Measurements from ENCODE around the gene AFAP1.

AFAP1 gene

DNA sequence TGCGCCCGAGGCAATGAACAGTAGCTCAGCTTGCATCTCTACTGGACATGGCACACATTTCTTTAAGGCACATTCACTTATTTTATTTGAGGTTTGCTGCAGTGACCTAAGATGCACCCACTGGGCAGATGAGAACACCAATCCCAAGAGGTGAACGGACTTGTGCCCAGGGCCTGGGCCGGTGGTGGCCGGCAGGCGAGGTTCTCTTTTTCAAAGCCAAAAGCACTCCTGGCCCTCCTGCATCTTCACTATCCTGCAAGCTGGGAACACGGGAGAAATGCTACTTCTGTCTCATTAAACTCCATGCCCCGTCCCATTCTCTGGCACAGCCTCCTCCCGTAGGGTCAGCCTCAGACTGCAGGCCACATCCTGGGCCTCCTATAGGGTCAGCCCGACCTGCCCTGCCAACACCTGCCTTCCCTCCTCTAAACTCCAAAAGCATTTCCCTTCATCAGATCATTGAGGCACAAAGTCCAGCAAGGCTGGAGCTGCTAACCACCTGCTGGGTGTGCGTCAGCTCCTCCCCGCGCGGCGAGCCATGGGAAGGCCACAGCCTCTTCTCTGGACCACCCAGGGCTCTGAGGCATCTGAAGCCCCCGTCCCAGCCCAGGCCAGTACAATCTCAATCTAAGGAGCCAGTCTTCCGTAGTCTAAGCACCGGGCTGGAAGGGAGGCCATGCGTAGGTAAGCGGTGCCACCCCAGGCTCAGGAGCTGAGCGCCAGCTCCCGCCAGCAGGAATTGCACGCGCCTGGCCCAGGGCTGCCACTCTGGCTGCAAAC lies 166.1 kb downstream of the AFAP1 start:
- no peak for DNase-seq
- Histone ChIP-seq H3K36me3 (ENCODE audit: control insufficient read depth, insufficient read depth, low read length) (peaks cover 26% of the 10 kb centered on the region), H3K27me3 (replicated peaks; ENCODE audit: control insufficient read depth, insufficient read depth, low read length, poor library complexity, severe bottlenecking) (no peaks in the 10 kb centered on the region), H3K9me3 (ENCODE audit: control insufficient read depth, low read length) (no peaks in the 10 kb centered on the region), H3K4me1 (ENCODE audit: control insufficient read depth, insufficient read depth, low read length, poor library complexity, severe bottlenecking) (peaks cover 10% of the 10 kb centered on the region), H3K27ac (ENCODE audit: insufficient read depth, low read length, poor library complexity, severe bottlenecking) (no peak overlapping the region), H3K4me3 (ENCODE audit: insufficient read depth, low read depth, low read length, poor library complexity, severe bottlenecking) (no peak overlapping the region)

DNA sequence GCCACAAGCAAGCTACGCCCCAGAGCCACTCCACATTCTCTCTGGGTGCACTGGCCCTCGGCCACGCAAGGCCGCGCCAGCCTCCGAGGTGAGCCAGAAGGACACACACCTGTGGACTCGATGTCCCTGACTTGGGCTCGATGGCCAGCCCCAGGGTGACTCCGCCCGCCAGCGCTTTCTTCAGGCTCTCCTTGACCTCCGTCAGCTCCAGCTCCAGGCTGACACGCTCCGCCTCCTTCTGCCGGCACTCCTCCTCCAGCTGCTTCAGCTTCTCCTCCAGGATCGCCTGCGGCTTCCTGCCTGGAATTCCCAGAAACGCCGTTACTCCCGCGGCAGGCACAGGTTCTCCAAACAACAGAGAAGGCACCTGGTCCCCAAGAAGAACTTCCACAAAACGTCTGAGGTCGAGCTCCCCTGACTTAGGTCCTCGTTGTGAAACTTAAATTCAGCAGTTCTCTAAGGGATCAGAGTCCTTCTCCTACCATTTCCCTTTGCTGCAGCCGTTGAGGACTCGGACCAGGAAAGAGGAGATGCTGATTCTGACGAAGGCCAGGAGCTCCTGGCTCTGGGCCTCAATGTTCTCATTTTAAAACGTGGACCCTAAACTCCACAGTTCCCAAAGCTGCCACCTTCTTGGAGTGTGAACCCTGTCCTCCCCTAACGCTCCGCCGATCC lies 166.8 kb downstream of the AFAP1 start:
- peaks cover 10% of the 10 kb centered on the region for H3K4me1 ChIP-seq (ENCODE audit: control insufficient read depth, insufficient read depth, low read length, poor library complexity, severe bottlenecking)
- no peaks in the 10 kb centered on the region for H3K9me3 ChIP-seq (ENCODE audit: control insufficient read depth, low read length)
- DNase-seq, result no peak
- no peak overlapping the region for H3K27ac ChIP-seq (ENCODE audit: insufficient read depth, low read length, poor library complexity, severe bottlenecking)
- no peaks in the 10 kb centered on the region for H3K27me3 ChIP-seq (replicated peaks; ENCODE audit: control insufficient read depth, insufficient read depth, low read length, poor library complexity, severe bottlenecking)
- no peak overlapping the region for H3K4me3 ChIP-seq (ENCODE audit: insufficient read depth, low read depth, low read length, poor library complexity, severe bottlenecking)
- peaks cover 27% of the 10 kb centered on the region for H3K36me3 ChIP-seq (ENCODE audit: control insufficient read depth, insufficient read depth, low read length)

DNA sequence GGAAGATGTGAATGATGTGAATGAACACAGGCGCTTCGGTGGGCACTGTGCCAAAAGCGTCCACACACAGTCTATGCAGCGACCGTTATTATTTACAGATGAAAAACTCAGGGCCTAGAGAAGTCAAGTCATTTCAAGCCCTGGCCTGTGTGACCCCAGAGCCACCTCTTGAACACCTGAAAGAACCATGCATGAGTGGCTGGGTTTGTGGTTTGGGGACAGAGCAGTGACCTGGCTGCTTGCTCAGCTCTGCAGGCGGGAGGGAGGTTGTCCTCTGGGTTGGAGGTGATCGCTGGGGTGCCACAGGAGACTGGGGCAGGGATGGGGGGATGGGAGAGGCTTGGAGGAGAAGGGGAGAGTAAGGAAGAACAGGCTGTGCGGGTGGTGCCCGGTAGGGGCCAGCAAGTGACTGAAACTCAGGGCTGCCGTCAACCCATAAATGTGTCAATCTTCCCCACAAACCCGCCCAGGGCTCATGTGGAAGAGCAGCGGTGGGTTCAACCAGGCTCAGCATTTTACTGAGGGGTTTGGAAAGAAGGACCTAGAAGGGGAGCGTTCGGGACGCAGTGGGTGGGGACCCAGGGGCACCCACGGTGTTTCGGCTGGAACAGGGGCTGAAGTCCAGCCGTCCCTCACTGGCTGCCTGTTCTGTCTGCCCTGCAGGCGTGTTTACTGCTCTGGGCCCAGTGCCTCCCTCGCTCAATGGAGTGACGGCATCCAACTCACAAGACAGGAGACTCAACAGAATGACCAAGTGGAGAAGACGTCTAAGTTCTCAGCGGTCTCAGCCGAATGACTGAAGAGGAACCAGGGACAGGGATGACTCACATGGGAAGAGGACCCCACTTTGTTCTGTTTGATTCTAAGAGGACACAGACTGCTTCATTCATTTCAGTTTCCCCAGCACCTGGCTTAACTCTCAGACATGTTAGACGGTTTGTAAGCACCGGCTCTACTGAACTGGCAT lies 167.8 kb downstream of the AFAP1 start:
- Histone ChIP-seq H3K27me3 (replicated peaks; ENCODE audit: control insufficient read depth, insufficient read depth, low read length, poor library complexity, severe bottlenecking) (no peaks in the 10 kb centered on the region), H3K4me3 (ENCODE audit: insufficient read depth, low read depth, low read length, poor library complexity, severe bottlenecking) (no peak overlapping the region), H3K36me3 (ENCODE audit: control insufficient read depth, insufficient read depth, low read length) (peaks cover 23% of the 10 kb centered on the region), H3K4me1 (ENCODE audit: control insufficient read depth, insufficient read depth, low read length, poor library complexity, severe bottlenecking) (peaks cover 10% of the 10 kb centered on the region), H3K27ac (ENCODE audit: insufficient read depth, low read length, poor library complexity, severe bottlenecking) (no peak overlapping the region), H3K9me3 (ENCODE audit: control insufficient read depth, low read length) (no peaks in the 10 kb centered on the region)
- no peak for DNase-seq

DNA sequence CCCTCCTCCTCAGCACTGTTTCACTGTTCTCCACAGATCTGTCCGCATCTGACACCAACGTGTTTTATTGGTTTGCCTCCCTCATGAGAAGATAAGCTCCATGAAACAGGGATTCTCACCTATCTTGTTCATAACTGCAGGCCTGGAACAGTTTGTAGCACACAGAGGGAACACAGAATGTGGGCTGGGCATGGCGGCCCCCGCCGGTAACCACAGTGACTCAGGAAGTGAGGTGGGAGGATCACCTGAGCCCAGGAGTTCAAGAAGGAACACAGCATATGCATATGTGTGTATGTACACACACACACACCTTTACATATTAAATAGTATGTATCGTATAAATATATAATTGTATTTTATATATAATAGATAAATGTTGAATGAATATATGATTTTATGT lies 168.6 kb downstream of the AFAP1 start:
- Histone ChIP-seq H3K4me3 (ENCODE audit: insufficient read depth, low read depth, low read length, poor library complexity, severe bottlenecking) (no peak overlapping the region), H3K4me1 (ENCODE audit: control insufficient read depth, insufficient read depth, low read length, poor library complexity, severe bottlenecking) (peaks cover 10% of the 10 kb centered on the region), H3K9me3 (ENCODE audit: control insufficient read depth, low read length) (no peaks in the 10 kb centered on the region), H3K27ac (ENCODE audit: insufficient read depth, low read length, poor library complexity, severe bottlenecking) (peak overlapping the region; percentile 13), H3K36me3 (ENCODE audit: control insufficient read depth, insufficient read depth, low read length) (peaks cover 23% of the 10 kb centered on the region), H3K27me3 (replicated peaks; ENCODE audit: control insufficient read depth, insufficient read depth, low read length, poor library complexity, severe bottlenecking) (no peaks in the 10 kb centered on the region)
- DNase-seq, result peak in 1 of 3 donors; percentile 9

DNA sequence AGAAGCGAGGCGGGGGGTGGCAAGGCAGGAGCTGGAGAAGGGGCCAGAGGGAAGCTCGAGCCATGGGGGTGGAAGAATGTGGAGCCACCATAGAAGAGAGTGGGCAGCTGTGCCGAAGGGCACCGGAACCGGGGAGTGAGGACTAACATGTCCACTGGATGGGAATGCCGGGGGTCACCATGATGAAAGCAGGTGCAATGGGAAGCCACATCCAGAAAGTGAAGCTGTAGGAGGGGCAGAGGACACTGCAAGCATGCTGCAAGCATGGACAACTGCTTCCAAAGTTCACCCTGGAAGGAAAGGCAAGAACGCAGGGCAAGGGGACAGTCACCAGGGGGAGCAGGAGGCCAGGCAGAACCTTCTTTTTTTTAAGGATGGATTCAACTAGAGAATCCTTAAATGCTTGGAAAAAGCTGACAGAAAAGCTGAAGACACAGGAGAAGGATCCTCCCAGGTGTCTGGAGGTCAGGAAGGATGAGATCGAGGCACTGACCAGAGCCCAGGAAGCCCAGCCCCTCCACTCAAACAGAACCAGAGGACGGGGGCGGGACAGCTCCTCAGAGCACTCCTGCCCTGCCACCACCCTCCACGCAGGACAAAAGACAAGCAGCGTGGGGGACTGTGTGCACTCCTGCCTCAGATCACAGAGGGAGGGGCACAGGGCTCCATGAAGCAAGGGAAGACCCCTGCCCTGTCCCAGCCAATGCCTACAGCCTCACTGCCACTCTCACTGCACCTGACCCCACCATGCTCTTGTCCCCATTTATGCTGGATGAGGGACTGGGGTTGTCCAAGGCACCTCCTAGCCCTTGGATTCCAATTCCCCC lies 169.2 kb downstream of the AFAP1 start:
- H3K4me1 ChIP-seq (ENCODE audit: control insufficient read depth, insufficient read depth, low read length, poor library complexity, severe bottlenecking), result peaks cover 10% of the 10 kb centered on the region
- no peak overlapping the region for H3K4me3 ChIP-seq (ENCODE audit: insufficient read depth, low read depth, low read length, poor library complexity, severe bottlenecking)
- no peaks in the 10 kb centered on the region for H3K27me3 ChIP-seq (replicated peaks; ENCODE audit: control insufficient read depth, insufficient read depth, low read length, poor library complexity, severe bottlenecking)
- peak overlapping the region; percentile 13 for H3K27ac ChIP-seq (ENCODE audit: insufficient read depth, low read length, poor library complexity, severe bottlenecking)
- H3K9me3 ChIP-seq (ENCODE audit: control insufficient read depth, low read length), result no peaks in the 10 kb centered on the region
- no peak for DNase-seq
- H3K36me3 ChIP-seq (ENCODE audit: control insufficient read depth, insufficient read depth, low read length), result peaks cover 25% of the 10 kb centered on the region

DNA sequence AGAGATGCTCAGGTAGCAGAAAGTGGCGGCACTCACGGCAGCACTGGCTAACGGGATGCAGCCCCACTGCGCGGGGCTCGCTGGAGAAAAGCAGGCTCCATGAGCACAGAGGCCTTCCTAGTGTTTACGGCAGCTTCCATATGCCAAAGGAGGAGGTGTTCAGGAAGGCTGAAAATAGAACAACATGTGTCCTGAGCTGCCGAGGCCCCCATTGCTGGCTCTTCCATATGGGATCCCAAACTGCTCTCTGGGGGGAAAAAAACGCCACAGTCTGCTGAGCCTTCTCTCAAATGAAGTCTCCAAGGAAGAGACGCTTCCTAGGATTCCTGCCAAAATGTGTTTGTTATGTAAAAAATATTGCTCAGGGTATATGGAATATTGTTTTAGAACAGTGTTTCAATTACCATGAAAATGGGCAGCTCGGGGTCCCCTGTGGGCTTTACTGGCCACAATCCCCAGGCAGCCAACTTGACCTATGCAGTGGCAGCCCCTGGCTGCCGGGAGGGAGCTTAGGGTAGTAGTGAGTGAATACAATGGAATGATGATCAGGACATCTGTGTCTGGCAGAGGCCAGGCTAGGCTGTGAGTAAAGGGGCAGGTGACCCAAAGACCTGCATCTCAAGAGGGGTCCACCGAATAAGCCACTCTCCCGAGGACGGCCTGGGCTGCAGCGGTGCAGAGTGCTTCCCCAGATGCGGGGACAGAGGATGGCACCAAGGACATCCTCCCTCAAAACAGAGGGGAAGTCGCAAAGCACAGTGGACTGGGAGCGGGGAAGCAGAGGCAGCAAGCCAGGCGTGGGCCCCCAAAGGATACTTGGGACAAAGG lies 170.1 kb downstream of the AFAP1 start:
- H3K36me3 ChIP-seq (ENCODE audit: control insufficient read depth, insufficient read depth, low read length), result peaks cover 30% of the 10 kb centered on the region
- no peak overlapping the region for H3K4me3 ChIP-seq (ENCODE audit: insufficient read depth, low read depth, low read length, poor library complexity, severe bottlenecking)
- no peaks in the 10 kb centered on the region for H3K27me3 ChIP-seq (replicated peaks; ENCODE audit: control insufficient read depth, insufficient read depth, low read length, poor library complexity, severe bottlenecking)
- no peak overlapping the region for H3K27ac ChIP-seq (ENCODE audit: insufficient read depth, low read length, poor library complexity, severe bottlenecking)
- peaks cover 10% of the 10 kb centered on the region for H3K4me1 ChIP-seq (ENCODE audit: control insufficient read depth, insufficient read depth, low read length, poor library complexity, severe bottlenecking)
- DNase-seq, result no peak
- H3K9me3 ChIP-seq (ENCODE audit: control insufficient read depth, low read length), result no peaks in the 10 kb centered on the region

DNA sequence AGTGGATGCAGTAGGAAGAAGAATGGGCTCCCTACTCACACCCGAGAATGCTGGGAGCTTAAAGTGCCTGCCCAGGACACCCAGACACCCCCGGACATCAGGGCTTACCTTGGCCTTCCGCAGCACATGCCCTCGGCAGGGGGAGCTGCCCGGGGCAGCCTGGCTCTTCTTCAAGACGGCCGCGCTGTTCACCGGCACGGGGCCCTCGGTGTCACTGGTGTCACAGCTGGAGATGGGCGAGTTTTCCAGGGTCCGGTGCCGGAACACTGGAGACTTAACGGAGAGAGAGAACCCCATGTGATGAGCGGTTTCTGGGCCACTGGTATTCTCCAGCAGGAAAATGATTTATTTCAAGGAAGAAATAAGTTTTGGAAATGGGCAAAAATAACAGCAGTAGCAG lies 170.9 kb downstream of the AFAP1 start:
- peaks cover 26% of the 10 kb centered on the region for H3K36me3 ChIP-seq (ENCODE audit: control insufficient read depth, insufficient read depth, low read length)
- H3K9me3 ChIP-seq (ENCODE audit: control insufficient read depth, low read length), result no peaks in the 10 kb centered on the region

DNA sequence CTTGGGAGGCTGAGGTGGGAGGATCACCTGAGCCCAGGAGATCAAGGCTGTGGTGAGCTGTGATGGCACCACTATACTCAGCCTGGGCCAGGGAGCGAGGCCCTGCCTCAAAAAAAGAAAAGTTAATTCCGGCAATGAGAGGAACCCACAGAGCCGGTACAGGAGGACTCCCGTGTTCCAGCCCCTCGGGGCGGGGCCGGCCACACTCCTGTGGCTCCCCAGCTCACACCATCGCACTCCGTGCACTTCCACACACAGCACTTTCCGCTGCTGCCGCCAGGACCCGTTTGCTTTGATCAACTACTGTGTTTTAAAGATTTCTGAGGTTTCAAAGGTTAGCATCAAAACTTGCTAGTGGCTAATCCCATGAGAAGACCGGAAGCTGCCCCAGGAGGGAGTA lies 171.7 kb downstream of the AFAP1 start:
- Histone ChIP-seq H3K27me3 (replicated peaks; ENCODE audit: control insufficient read depth, insufficient read depth, low read length, poor library complexity, severe bottlenecking) (no peaks in the 10 kb centered on the region), H3K4me1 (ENCODE audit: control insufficient read depth, insufficient read depth, low read length, poor library complexity, severe bottlenecking) (peaks cover 10% of the 10 kb centered on the region), H3K27ac (ENCODE audit: insufficient read depth, low read length, poor library complexity, severe bottlenecking) (no peak overlapping the region), H3K36me3 (ENCODE audit: control insufficient read depth, insufficient read depth, low read length) (peaks cover 22% of the 10 kb centered on the region), H3K4me3 (ENCODE audit: insufficient read depth, low read depth, low read length, poor library complexity, severe bottlenecking) (no peak overlapping the region), H3K9me3 (ENCODE audit: control insufficient read depth, low read length) (no peaks in the 10 kb centered on the region)
- DNase-seq, result no peak

More for the DNA sequence above, 170.9 kb downstream of the AFAP1 start:
- no peak overlapping the region for H3K27ac ChIP-seq (ENCODE audit: insufficient read depth, low read length, poor library complexity, severe bottlenecking)
- peaks cover 10% of the 10 kb centered on the region for H3K4me1 ChIP-seq (ENCODE audit: control insufficient read depth, insufficient read depth, low read length, poor library complexity, severe bottlenecking)
- no peak for DNase-seq
- H3K27me3 ChIP-seq (replicated peaks; ENCODE audit: control insufficient read depth, insufficient read depth, low read length, poor library complexity, severe bottlenecking), result no peaks in the 10 kb centered on the region
- no peak overlapping the region for H3K4me3 ChIP-seq (ENCODE audit: insufficient read depth, low read depth, low read length, poor library complexity, severe bottlenecking)

DNA sequence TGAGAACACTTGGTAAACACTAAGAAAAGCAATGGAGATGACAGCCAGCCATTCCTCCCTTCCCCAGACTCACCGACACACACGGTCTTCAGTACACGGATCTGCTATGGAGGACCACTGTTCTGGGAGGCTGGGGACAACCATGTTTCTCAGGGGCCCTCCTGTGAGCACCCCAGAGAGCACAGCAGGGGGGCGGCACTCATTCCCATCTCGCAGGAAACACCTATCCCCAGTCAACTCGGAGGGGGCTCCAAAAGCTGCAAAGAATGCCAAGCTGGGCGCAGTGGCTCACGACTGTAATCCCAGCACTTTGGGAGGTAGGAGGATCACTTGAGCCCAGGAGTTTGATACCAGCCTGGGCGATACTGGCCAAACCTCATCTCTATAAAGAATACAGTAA lies 172.1 kb downstream of the AFAP1 start:
- peaks cover 22% of the 10 kb centered on the region for H3K36me3 ChIP-seq (ENCODE audit: control insufficient read depth, insufficient read depth, low read length)

More for the DNA sequence above, 172.1 kb downstream of the AFAP1 start:
- Histone ChIP-seq H3K4me1 (ENCODE audit: control insufficient read depth, insufficient read depth, low read length, poor library complexity, severe bottlenecking) (peaks cover 10% of the 10 kb centered on the region), H3K4me3 (ENCODE audit: insufficient read depth, low read depth, low read length, poor library complexity, severe bottlenecking) (no peak overlapping the region), H3K9me3 (ENCODE audit: control insufficient read depth, low read length) (no peaks in the 10 kb centered on the region), H3K27ac (ENCODE audit: insufficient read depth, low read length, poor library complexity, severe bottlenecking) (no peak overlapping the region), H3K27me3 (replicated peaks; ENCODE audit: control insufficient read depth, insufficient read depth, low read length, poor library complexity, severe bottlenecking) (no peaks in the 10 kb centered on the region)
- no peak for DNase-seq
